ENCODE results near the gene LAMA3.

LAMA3 gene

DNA sequence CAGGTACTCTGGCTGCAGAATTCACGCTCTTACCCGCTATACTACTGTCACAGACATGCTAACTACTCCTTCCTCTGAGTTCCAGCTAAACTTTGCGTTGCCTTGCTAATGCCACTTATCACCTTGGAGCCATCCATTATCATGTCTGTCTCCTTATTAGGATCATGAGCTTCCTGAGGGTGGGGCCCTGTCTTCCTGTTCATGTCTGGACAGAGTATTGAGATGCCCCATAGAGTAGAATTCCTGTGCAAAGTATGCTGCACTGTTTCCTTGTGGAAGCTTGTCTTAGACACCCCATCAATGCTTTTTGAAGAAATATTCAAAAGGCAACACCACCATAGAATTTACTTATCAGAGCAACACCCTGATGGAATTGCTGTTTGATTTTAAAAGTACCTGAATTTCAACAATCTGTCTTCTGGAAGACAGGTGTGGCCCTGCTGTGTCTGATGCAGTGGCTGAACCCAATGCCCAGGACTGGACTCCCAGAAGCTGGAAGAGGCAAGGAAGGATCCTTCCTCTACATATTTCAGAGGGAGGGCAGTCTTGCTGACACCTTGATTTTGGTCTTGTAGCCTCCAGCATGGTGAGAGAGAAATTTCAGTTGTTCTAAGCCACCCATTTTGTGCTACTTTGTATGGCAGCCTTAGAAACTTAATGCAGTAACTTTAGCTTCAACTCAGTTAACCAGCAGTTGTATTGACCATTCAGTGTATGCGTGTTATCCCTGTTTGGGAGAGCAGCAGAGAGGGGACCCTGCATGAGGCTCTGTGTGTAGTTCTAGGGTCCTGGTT lies 5.6 kb downstream of the LAMA3 start:
- no peaks in the 10 kb centered on the region for H3K9me3 ChIP-seq (replicated peaks; ENCODE audit: low read length)
- H3K4me1 ChIP-seq (ENCODE audit: control insufficient read depth, insufficient read depth, low read length): peaks cover 20% of the 10 kb centered on the region
- no peak overlapping the region for H3K9ac ChIP-seq (ENCODE audit: low read depth, low read length)
- H3K36me3 ChIP-seq (ENCODE audit: insufficient read depth, low read length): no peaks in the 10 kb centered on the region
- H3K4me2 ChIP-seq (ENCODE audit: low read length): peak overlapping the region; percentile 15
- peak overlapping the region; percentile 3 for H3K4me3 ChIP-seq (ENCODE audit: low read length)
- H3K27me3 ChIP-seq (ENCODE audit: control insufficient read depth, insufficient read depth, low read length): peaks cover 7% of the 10 kb centered on the region

DNA sequence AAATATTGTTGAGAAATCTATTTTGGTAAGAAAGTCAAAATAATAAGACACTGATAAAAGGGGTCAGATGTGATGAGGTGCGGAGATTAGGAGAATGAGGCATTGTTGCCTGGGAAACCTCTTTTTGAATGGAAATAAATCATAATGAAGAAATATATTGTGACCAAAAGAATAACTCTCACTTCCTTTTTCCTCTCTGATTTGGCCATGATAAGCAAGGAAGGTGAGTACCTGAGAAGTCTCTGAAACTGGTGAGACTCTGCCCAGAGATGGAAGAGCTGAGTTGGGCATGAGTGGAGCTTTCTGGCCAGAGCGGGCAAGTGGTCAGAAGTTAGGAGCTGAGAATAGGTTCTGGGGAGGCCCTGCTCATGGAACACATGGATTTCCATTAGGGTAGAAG lies 11.8 kb downstream of the LAMA3 start:
- Histone ChIP-seq H3K27me3 (ENCODE audit: control insufficient read depth, insufficient read depth, low read length) (peaks cover 17% of the 10 kb centered on the region), H3K9me3 (replicated peaks; ENCODE audit: low read length) (no peaks in the 10 kb centered on the region), H3K4me1 (ENCODE audit: control insufficient read depth, insufficient read depth, low read length) (peaks cover 2% of the 10 kb centered on the region), H3K9ac (ENCODE audit: low read depth, low read length) (no peak overlapping the region), H3K4me2 (ENCODE audit: low read length) (no peak overlapping the region), H3K36me3 (ENCODE audit: insufficient read depth, low read length) (no peaks in the 10 kb centered on the region), H3K4me3 (ENCODE audit: low read length) (no peak overlapping the region)

DNA sequence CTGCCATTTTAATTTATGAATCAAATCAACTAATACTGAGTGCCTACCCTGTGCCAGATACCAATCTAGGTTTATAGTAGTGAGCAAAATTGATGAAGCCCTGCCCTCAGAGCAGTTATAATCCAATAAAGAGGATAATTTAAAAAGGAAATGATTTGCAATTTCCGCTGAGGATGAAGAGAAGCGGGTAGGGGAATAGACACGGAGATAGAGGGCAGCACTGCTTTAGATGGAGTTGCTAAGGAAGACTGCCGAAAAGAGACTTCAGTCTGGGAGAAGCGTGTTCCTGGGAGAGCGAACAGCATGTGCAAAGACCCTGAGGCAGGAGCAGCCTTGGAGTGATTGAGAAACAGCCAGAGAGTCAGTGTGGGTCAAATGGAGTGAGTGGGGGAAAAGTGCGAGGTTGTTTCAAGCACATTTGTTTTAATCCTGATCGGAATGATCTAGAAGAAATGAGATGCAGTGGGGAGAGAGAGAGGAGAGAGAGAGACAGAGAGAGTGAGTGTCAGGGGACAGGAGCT lies 12.4 kb downstream of the LAMA3 start:
- H3K36me3 ChIP-seq (ENCODE audit: insufficient read depth, low read length): no peaks in the 10 kb centered on the region
- no peak overlapping the region for H3K4me3 ChIP-seq (ENCODE audit: low read length)
- H3K27me3 ChIP-seq (ENCODE audit: control insufficient read depth, insufficient read depth, low read length): peaks cover 17% of the 10 kb centered on the region
- no peak overlapping the region for H3K9ac ChIP-seq (ENCODE audit: low read depth, low read length)
- no peaks in the 10 kb centered on the region for H3K4me1 ChIP-seq (ENCODE audit: control insufficient read depth, insufficient read depth, low read length)
- H3K9me3 ChIP-seq (replicated peaks; ENCODE audit: low read length): no peaks in the 10 kb centered on the region
- H3K4me2 ChIP-seq (ENCODE audit: low read length): no peak overlapping the region

DNA sequence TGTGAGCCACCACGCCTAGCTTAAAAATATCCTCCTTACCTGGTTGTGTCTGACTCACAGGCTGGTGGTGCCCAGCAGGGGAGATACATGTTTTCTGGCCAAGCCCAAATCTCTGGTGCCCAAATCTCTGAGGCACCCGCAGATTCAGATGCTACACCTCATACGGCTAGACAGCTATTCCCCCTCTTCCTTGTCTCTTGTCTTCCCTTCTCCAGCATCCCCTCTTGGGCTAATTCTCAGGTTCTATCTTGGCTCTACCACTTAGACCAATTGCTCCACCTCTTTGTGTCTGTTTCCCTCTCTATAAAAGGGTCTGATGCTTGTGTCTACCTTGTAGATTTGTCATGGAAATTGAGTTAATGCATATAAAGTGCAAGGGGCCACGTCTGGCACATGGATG lies 13.4 kb downstream of the LAMA3 start:
- Histone ChIP-seq H3K4me1 (ENCODE audit: control insufficient read depth, insufficient read depth, low read length) (no peaks in the 10 kb centered on the region), H3K9me3 (replicated peaks; ENCODE audit: low read length) (no peaks in the 10 kb centered on the region), H3K9ac (ENCODE audit: low read depth, low read length) (no peak overlapping the region), H3K4me2 (ENCODE audit: low read length) (no peak overlapping the region), H3K4me3 (ENCODE audit: low read length) (no peak overlapping the region), H3K36me3 (ENCODE audit: insufficient read depth, low read length) (no peaks in the 10 kb centered on the region), H3K27me3 (ENCODE audit: control insufficient read depth, insufficient read depth, low read length) (peaks cover 17% of the 10 kb centered on the region)

DNA sequence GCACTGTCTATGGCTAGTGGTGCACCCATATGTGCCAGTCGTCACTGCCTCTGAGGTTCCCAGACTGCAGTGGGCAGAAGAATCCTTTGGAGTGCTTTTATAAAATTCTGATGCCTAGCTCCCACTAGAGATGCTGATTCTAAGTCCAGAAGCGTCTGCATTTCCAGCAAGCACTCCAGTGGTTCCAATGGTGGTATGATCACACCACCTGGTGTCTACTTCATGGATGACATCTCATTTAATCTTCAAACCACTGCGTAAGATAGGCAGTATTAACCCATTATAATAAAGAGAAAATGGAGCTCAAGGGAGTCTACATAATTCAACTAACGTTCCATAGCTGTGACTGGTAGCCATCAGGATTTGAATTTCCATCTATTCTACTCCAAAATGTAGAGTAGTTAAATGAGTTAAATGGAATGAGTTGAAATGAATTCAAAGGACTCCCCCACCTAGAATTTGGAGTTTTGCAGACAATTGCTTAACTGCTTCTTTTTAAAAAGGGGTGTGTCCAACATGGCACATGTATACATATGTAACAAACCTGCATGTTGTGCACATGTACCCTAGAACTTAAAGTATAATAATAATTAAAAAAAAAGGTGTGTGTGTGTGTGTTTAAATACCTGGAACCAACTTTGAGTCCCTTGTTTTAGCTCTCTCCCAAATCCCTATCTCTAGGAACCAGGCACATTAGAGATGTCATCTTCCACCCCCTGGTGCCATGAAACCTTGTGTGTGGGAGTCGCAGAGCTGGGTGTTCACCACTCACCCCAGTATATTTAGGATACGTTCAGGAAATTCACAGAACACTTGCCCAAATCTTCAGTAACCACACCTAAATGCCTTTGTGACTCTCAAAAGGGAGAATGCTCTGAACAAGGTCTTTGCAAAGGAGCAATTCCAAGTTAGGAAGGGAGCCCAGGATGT lies 14.1 kb downstream of the LAMA3 start:
- Histone ChIP-seq H3K4me3 (ENCODE audit: low read length) (no peak overlapping the region), H3K4me1 (ENCODE audit: control insufficient read depth, insufficient read depth, low read length) (no peaks in the 10 kb centered on the region), H3K36me3 (ENCODE audit: insufficient read depth, low read length) (no peaks in the 10 kb centered on the region), H3K4me2 (ENCODE audit: low read length) (no peak overlapping the region), H3K9ac (ENCODE audit: low read depth, low read length) (no peak overlapping the region), H3K27me3 (ENCODE audit: control insufficient read depth, insufficient read depth, low read length) (peaks cover 17% of the 10 kb centered on the region), H3K9me3 (replicated peaks; ENCODE audit: low read length) (no peaks in the 10 kb centered on the region)

DNA sequence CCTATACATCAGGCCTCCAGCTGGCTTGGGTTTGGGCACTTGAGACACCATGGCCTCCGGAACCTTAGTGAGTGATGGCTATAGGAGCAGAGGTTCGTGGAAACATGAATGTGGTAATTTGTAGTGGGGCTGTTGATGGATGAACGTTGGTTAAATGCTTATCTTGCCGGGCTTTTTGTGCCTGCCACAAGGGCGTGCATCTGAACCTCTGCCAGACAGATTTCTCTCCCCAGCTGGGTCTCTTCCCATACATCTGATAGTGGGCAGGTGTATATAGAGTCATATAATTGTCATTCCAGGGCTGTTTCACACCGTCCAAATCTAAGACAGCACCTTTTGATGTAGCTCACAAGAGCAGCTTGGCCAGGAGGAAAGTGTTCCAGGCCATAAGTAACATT lies 14.7 kb downstream of the LAMA3 start:
- no peak overlapping the region for H3K4me2 ChIP-seq (ENCODE audit: low read length)

DNA sequence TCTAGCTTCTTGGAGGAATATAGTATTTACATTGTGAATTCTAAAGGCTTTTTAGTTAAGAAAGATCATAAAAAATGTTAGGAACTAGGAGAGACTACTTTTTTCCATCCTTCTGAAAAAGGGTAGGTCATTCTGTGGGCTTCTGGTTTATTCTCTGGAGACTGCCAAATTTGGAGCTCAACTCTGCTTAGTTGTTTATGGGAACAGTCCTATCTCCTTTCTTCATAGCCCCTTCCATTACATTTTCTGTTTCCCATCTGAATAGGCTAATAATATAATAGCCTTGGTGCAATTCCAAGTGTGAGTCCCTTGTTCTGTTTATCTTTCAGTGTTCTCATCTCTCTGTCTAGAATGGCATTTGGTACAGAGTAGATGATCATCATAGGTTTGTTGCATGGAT lies 15.6 kb downstream of the LAMA3 start:
- no peaks in the 10 kb centered on the region for H3K36me3 ChIP-seq (ENCODE audit: insufficient read depth, low read length)
- no peaks in the 10 kb centered on the region for H3K9me3 ChIP-seq (replicated peaks; ENCODE audit: low read length)
- H3K4me1 ChIP-seq (ENCODE audit: control insufficient read depth, insufficient read depth, low read length): no peaks in the 10 kb centered on the region
- H3K27me3 ChIP-seq (ENCODE audit: control insufficient read depth, insufficient read depth, low read length): peaks cover 17% of the 10 kb centered on the region
- no peak overlapping the region for H3K4me3 ChIP-seq (ENCODE audit: low read length)
- H3K9ac ChIP-seq (ENCODE audit: low read depth, low read length): no peak overlapping the region
- H3K4me2 ChIP-seq (ENCODE audit: low read length): no peak overlapping the region

More for the DNA sequence above, 14.7 kb downstream of the LAMA3 start:
- Histone ChIP-seq H3K9ac (ENCODE audit: low read depth, low read length) (no peak overlapping the region), H3K9me3 (replicated peaks; ENCODE audit: low read length) (no peaks in the 10 kb centered on the region), H3K4me3 (ENCODE audit: low read length) (no peak overlapping the region), H3K36me3 (ENCODE audit: insufficient read depth, low read length) (no peaks in the 10 kb centered on the region), H3K27me3 (ENCODE audit: control insufficient read depth, insufficient read depth, low read length) (peaks cover 17% of the 10 kb centered on the region), H3K4me1 (ENCODE audit: control insufficient read depth, insufficient read depth, low read length) (no peaks in the 10 kb centered on the region)

DNA sequence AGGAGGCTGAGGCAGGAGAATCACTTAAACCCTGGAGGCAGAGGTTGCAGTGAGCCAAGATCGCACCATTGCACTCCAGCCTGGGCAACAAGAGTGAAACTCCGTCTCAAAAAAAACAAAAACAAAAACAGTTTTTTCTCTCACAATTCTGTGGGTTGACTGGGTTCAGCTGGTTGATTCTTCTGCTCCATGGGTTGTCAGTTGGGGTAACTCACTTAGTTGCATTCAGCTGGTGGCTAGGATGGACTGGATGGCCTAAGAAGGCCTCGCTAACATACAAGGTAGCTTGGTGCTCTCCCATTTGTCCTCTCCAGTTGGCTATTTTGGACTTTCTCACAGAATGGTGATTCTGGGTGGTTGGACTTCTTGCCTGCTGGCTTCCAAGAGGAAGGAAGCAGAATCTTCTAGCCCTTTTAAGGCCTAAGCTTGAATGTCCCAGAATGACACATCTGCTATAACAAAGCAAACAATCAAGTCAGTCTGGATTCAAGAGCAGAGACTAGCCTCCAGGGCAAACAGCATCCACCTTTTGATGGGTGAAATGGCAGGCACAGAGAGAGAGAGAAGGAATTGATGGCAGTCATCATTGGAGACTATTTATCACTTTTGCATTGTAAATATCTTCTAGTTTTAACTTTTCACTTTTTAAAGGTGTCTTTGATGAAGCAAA lies 17.9 kb downstream of the LAMA3 start:
- Histone ChIP-seq H3K36me3 (ENCODE audit: insufficient read depth, low read length) (no peaks in the 10 kb centered on the region), H3K9ac (ENCODE audit: low read depth, low read length) (no peak overlapping the region)

DNA sequence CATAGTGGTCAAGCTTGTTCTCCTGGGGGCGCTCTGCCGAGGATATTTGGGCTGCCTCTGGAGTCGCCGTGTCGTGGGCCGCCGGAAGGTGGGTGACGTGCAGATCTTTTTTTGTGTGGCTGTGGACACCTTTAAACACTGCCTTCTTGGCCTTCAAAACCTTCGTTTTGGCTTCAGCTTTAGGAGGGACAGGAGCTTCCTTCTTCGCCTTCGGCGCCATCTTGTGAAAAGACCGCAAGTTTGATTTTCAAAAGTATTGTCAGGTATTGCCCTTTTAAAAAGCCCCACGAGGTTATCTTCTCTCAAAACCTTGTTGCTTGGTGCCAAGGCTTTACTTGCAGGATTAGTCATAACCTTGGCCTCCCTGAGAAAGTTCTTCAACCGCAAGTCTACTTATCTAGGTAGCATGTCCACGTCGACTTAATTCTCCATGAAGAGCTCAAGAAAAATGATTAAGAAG lies 20.8 kb downstream of the LAMA3 start:
- no peaks in the 10 kb centered on the region for H3K4me1 ChIP-seq (ENCODE audit: control insufficient read depth, insufficient read depth, low read length)
- no peaks in the 10 kb centered on the region for H3K9me3 ChIP-seq (replicated peaks; ENCODE audit: low read length)
- H3K4me3 ChIP-seq (ENCODE audit: low read length): no peak overlapping the region
- H3K9ac ChIP-seq (ENCODE audit: low read depth, low read length): no peak overlapping the region
- no peaks in the 10 kb centered on the region for H3K36me3 ChIP-seq (ENCODE audit: insufficient read depth, low read length)
- H3K4me2 ChIP-seq (ENCODE audit: low read length): no peak overlapping the region
- no peaks in the 10 kb centered on the region for H3K27me3 ChIP-seq (ENCODE audit: control insufficient read depth, insufficient read depth, low read length)

More for the DNA sequence above, 17.9 kb downstream of the LAMA3 start:
- H3K4me3 ChIP-seq (ENCODE audit: low read length): no peak overlapping the region
- no peaks in the 10 kb centered on the region for H3K4me1 ChIP-seq (ENCODE audit: control insufficient read depth, insufficient read depth, low read length)
- H3K4me2 ChIP-seq (ENCODE audit: low read length): no peak overlapping the region
- H3K9me3 ChIP-seq (replicated peaks; ENCODE audit: low read length): no peaks in the 10 kb centered on the region
- H3K27me3 ChIP-seq (ENCODE audit: control insufficient read depth, insufficient read depth, low read length): peaks cover 6% of the 10 kb centered on the region

DNA sequence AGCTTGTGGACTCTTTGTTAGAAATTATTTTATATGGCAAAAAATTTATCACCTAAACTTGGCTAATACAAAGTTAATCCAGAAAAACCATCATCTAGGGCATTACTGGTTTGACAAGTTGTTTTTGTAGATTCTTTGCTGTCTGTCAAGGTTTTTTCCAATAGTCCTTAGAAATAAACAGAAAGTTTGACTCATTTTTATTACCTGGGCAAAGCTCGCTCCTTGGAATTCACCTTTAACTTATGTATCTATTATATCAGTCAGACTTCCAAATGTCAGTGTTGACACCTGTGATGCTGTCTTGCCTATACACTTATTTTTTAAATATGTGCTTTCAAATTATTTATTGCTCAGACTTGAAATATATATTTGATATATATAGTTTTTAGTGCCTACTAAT lies 21.7 kb downstream of the LAMA3 start:
- no peak overlapping the region for H3K4me3 ChIP-seq (ENCODE audit: low read length)
- H3K4me2 ChIP-seq (ENCODE audit: low read length): no peak overlapping the region
- H3K9me3 ChIP-seq (replicated peaks; ENCODE audit: low read length): no peaks in the 10 kb centered on the region
- H3K27me3 ChIP-seq (ENCODE audit: control insufficient read depth, insufficient read depth, low read length): no peaks in the 10 kb centered on the region
- no peak overlapping the region for H3K9ac ChIP-seq (ENCODE audit: low read depth, low read length)
- no peaks in the 10 kb centered on the region for H3K36me3 ChIP-seq (ENCODE audit: insufficient read depth, low read length)
- peaks cover 3% of the 10 kb centered on the region for H3K4me1 ChIP-seq (ENCODE audit: control insufficient read depth, insufficient read depth, low read length)

DNA sequence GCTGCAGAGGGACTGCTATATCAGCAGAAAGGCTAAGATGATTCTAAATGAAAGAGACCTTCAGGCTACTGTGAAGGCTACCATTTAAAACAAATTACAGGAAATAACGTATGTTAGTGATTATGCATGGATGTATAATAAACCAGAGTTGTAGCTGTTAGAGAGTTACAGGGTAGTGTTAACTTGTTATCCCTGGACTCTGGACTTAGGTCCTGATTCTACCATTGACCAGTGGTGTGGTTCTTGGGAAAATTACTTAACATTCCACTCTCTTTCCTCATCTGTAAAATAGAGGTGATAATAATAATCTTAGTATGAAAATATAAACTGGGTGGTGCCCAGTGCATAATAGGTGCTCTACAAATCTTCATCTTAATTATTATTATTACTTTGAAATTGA lies 22.2 kb downstream of the LAMA3 start:
- no peak overlapping the region for H3K9ac ChIP-seq (ENCODE audit: low read depth, low read length)
- H3K36me3 ChIP-seq (ENCODE audit: insufficient read depth, low read length): no peaks in the 10 kb centered on the region
- no peaks in the 10 kb centered on the region for H3K27me3 ChIP-seq (ENCODE audit: control insufficient read depth, insufficient read depth, low read length)
- peaks cover 8% of the 10 kb centered on the region for H3K4me1 ChIP-seq (ENCODE audit: control insufficient read depth, insufficient read depth, low read length)
- no peak overlapping the region for H3K4me2 ChIP-seq (ENCODE audit: low read length)
- H3K9me3 ChIP-seq (replicated peaks; ENCODE audit: low read length): no peaks in the 10 kb centered on the region
- no peak overlapping the region for H3K4me3 ChIP-seq (ENCODE audit: low read length)

Measured in skeletal muscle satellite cell (primary cell).